Smooth muscle cell (in vitro differentiated cells): ENCODE data around the gene RNF19B. TPM values are rescaled to one million over a fixed set of nuclear protein-coding genes. Genes with fewer than 3 reads are reported as not detected.

Experiments used
- DNase-seq: peaks from one replicate; lab custom pipeline; 2025; ENCODE audit not compliant: unreplicated experiment; lab: John Stamatoyannopoulos, UW
- H2AFZ ChIP-seq: fragments of 200-600 bp; sonication (generic); 2 replicates; pipeline ENCODE4 v1.6.0; 2016; ENCODE audit warnings: antibody characterized with exemption, low read depth, mild to moderate bottlenecking
- H3F3A ChIP-seq: fragments of 200-600 bp; sonication (generic); 2 replicates; pipeline ENCODE4 v1.6.0; 2017; ENCODE audit warnings: antibody characterized with exemption, low read depth
- H3K27ac ChIP-seq: fragments of 200-600 bp; sonication (generic); 2 replicates; pipeline ENCODE4 v1.5.1; 2016; ENCODE audit warnings: low read depth, mild to moderate bottlenecking
- H3K27me3 ChIP-seq: fragments of 200-600 bp; sonication (generic); 2 replicates; pipeline ENCODE4 v1.6.1; 2016; ENCODE audit warnings: low read depth, mild to moderate bottlenecking
- H3K36me3 ChIP-seq: fragments of 200-600 bp; sonication (generic); 2 replicates; pipeline ENCODE4 v1.5.1; 2016; ENCODE audit warnings: low read depth
- H3K4me1 ChIP-seq: fragments of 200-600 bp; sonication (generic); 2 replicates; pipeline ENCODE4 v1.5.1; 2016; ENCODE audit warnings: low read depth
- H3K4me2 ChIP-seq: fragments of 200-600 bp; sonication (generic); 2 replicates; pipeline ENCODE4 v1.6.0; 2016; ENCODE audit warnings: mild to moderate bottlenecking
- H3K4me3 ChIP-seq: fragments of 200-600 bp; sonication (generic); 2 replicates; pipeline ENCODE4 v1.5.1; 2016; ENCODE audit warnings: mild to moderate bottlenecking
- H3K79me2 ChIP-seq: fragments of 200-600 bp; sonication (generic); 2 replicates; pipeline ENCODE4 v1.6.0; 2016; ENCODE audit warnings: low read depth, mild to moderate bottlenecking
- H3K9ac ChIP-seq: fragments of 200-600 bp; sonication (generic); 2 replicates; pipeline ENCODE4 v1.6.0; 2016; ENCODE audit warnings: low read depth
- H3K9me3 ChIP-seq: fragments of 200-600 bp; sonication (generic); replicated peaks from 2 replicates; pipeline ENCODE4 v1.5.1; 2016; ENCODE audit warnings: low read depth
- H4K20me1 ChIP-seq: fragments of 200-600 bp; sonication (generic); 2 replicates; pipeline ENCODE4 v1.6.0; 2016; ENCODE audit warnings: low read depth
- WGBS: methylation state at CpG from one replicate; pipeline ENCODE4 v1.1.7; 2016; ENCODE audit warnings: low lambda C conversion rate; 5-methylcytosine and 5-hydroxymethylcytosine counted together
- polyA plus RNA-seq: library from polyadenylated mRNA; unstranded; fragments of >200 nt; fragmentation: Nextera tagmentation; extraction: Ambion mirVana; gene quantifications from 2 replicates; pipeline ENCODE4 v1.2.1, GENCODE V29; 2016
- total RNA-seq: library from RNA; depleted of rRNA; stranded (reverse); fragments of >200 nt; gene quantifications from 2 replicates; pipeline ENCODE4 v1.2.3, GENCODE V29; 2014
- TF ChIP-seq, protein P1 (sequence below): fragments of 200-600 bp; sonication (generic); IDR thresholded peaks from 2 replicates; pipeline ENCODE4 v1.5.1; 2017; ENCODE audit warnings: borderline replicate concordance, mild to moderate bottlenecking, antibody characterized with exemption; ENCODE audit not compliant: insufficient read depth, poor library complexity, severe bottlenecking

RNF19B gene
- total and polyA plus RNA-seq, 2 experiments from 2014 or later: 11.2 to 12.3 TPM

DNA sequence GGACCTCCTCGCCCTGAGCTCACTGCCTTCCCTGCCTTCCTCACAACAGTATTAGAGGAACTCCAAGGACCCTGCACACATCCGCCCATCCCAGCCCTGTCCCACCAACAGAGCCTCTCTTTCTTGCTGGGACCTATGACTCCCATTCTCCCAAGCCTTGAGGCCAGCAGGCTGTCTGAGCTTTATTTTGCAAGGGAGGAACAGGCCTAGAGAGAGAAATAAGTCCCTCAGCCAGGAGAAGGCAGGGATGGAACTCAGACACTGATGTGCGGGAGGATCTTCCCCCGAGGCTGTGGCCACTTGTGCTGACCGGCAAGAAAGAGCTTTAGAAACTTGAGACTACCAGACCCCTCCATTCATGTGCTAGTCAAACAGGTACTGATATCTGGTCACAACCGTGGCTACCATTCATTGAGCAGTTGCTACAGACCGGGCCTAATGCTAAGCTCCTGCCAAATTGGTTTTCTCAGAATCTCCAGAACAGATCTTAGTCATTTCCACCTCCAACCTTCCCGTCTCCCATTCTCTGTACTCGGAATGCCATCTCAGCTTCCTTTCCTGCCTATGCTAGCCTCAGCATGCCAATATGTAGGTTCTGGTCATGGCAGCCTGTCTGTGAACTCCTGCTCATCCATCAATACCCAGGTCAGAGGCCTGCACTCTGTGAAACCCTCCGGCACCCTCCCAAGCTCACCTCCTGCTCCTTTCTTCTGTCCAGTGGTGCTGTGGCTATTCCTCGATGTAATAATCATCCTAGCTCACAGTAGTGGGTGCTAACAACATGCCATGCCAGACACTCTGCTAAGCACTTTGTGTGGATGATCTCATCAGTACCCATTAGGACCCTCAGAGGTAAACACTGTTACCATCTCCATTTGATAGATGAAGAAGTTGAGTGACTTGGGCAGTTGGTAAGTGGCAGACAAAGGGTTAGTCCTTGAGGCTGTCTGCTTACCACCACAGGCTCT is 67.2 kb downstream of the RNF19B start:
- no peak overlapping the region for H3K9ac ChIP-seq
- no peaks in the 10 kb centered on the region for H3K79me2 ChIP-seq
- H3K27me3 ChIP-seq: peaks cover 4% of the 10 kb centered on the region
- no peak overlapping the region for H3K27ac ChIP-seq
- no peak overlapping the region for H2AFZ ChIP-seq
- TF ChIP-seq, protein P1, sequence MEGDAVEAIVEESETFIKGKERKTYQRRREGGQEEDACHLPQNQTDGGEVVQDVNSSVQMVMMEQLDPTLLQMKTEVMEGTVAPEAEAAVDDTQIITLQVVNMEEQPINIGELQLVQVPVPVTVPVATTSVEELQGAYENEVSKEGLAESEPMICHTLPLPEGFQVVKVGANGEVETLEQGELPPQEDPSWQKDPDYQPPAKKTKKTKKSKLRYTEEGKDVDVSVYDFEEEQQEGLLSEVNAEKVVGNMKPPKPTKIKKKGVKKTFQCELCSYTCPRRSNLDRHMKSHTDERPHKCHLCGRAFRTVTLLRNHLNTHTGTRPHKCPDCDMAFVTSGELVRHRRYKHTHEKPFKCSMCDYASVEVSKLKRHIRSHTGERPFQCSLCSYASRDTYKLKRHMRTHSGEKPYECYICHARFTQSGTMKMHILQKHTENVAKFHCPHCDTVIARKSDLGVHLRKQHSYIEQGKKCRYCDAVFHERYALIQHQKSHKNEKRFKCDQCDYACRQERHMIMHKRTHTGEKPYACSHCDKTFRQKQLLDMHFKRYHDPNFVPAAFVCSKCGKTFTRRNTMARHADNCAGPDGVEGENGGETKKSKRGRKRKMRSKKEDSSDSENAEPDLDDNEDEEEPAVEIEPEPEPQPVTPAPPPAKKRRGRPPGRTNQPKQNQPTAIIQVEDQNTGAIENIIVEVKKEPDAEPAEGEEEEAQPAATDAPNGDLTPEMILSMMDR: no peak
- no peaks in the 10 kb centered on the region for H3K9me3 ChIP-seq
- peaks cover 5% of the 10 kb centered on the region for H3K4me1 ChIP-seq
- no peak overlapping the region for H3K4me2 ChIP-seq
- 80% methylated on average over 11 of the region's 11 CpGs for WGBS
- H4K20me1 ChIP-seq: no peaks in the 10 kb centered on the region
- no peaks in the 10 kb centered on the region for H3K36me3 ChIP-seq
- DNase-seq: no peak
- peaks cover 6% of the 10 kb centered on the region for H3F3A ChIP-seq
- H3K4me3 ChIP-seq: no peak overlapping the region

DNA sequence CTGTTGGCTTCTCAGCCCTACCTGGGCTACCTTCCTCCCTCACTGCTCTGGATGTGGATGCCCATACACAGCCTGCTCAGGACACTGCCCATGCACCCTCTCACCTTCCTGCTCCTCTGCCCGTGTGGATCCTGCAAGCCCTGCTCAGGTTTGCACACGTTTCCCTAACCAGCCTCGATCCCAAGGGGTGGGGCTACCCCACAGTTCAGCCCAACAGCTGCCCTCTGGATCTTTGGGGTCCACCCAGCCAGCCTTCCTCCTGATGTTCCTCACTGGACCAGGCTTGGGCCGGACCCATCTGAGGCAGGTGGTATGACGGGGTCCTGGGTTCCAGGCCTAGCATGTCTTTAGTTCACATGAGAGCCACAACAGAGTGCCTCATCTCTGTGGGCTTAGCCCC is 68.2 kb downstream of the RNF19B start:
- peaks cover 5% of the 10 kb centered on the region for H3K4me1 ChIP-seq
- WGBS: 84% methylated on average over 5 of the region's 5 CpGs
- no peak for DNase-seq
- no peak overlapping the region for H3K4me3 ChIP-seq
- no peaks in the 10 kb centered on the region for H3F3A ChIP-seq
- TF ChIP-seq, protein P1: no peak
- no peak overlapping the region for H3K4me2 ChIP-seq
- H4K20me1 ChIP-seq: no peaks in the 10 kb centered on the region
- H3K36me3 ChIP-seq: no peaks in the 10 kb centered on the region
- H2AFZ ChIP-seq: no peak overlapping the region
- no peak overlapping the region for H3K27ac ChIP-seq
- H3K27me3 ChIP-seq: peaks cover 6% of the 10 kb centered on the region
- no peak overlapping the region for H3K9ac ChIP-seq
- no peaks in the 10 kb centered on the region for H3K9me3 ChIP-seq
- H3K79me2 ChIP-seq: no peaks in the 10 kb centered on the region

DNA sequence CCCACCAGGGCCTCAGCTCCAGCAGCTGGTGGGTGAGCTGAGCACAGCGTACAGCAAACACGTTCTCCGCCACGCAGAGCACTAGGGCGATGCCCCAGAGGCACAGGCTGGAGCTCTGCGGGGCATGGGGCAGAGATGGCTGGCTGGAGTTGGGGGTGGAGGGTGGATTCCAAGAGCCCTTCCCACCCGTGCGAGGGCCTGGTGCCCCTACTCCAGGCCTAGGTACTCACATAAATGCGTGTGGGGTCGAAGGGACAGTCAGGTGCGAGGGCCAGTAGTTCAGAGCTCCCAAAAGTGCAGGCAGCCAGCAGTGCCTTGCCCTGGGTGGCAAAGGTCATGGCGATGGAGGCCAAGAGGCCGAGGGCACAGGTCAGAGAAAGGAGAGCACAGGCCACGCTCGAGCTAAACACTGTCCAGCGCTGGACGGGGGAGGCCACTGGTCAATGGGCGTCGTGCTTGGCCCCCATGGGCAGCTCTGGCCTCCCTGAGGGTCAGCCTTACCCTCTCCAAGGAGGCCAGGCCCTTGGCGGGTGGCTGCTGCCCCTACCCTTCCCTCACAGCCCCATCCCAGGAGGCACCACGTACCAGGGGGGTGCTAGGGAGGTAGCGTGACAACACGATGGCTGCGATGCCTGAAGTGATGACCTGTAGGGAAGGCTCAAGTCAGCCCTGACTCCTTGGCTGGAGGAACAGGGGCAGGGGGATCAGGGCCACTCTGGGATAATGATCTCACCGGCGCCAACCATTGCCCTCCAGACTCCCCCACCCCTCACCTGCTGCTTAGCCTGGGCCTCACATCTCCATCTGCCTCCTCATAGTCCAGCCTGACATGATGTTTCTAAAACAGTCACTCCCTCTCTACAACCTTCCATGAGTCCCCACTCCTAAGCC is 69.0 kb downstream of the RNF19B start:
- Histone ChIP-seq H3K4me2 (no peak overlapping the region), H3F3A (no peaks in the 10 kb centered on the region), H3K79me2 (no peaks in the 10 kb centered on the region), H3K36me3 (no peaks in the 10 kb centered on the region), H3K27ac (no peak overlapping the region), H2AFZ (no peak overlapping the region), H3K9me3 (no peaks in the 10 kb centered on the region), H4K20me1 (no peaks in the 10 kb centered on the region), H3K9ac (no peak overlapping the region), H3K4me3 (no peak overlapping the region), H3K4me1 (peaks cover 2% of the 10 kb centered on the region), H3K27me3 (peaks cover 6% of the 10 kb centered on the region)
- TF ChIP-seq, protein P1: no peak
- DNase-seq: no peak
- 95% methylated on average over 26 of the region's 26 CpGs for WGBS
